ENCODE results near the gene SLC45A3. TPM values are rescaled to one million over a fixed set of nuclear protein-coding genes. Genes with fewer than 3 reads are reported as not detected.
A peak's percentile ranks its signal among the peaks of the same experiment; 100 is the strongest.

SLC45A3 gene
- total RNA-seq, 1 experiment from 2014 or later, result 16.7 TPM

- H4K91ac ChIP-seq (ENCODE audit: insufficient read length, low read depth, low read length), result no peak overlapping the region
- no CpG with 5 or more reads among the region's 2 CpGs for WGBS (ENCODE audit: extremely low coverage, insufficient read length, low lambda C conversion rate)
- no peaks in the 10 kb centered on the region for H3K4me1 Mint-ChIP-seq
- no peak overlapping the region for H3K23ac ChIP-seq (ENCODE audit: insufficient read length, low read depth, low read length)
- H3K27ac Mint-ChIP-seq, result 0 out of 7 replicates have a peak overlapping the region, but pooled peaks of 1 of the 3 experiments have one; percentile 79
- no peak overlapping the region for H4K8ac ChIP-seq (replicated peaks; ENCODE audit: insufficient read length, low read depth, low read length)
- no peak overlapping the region for H3K56ac ChIP-seq (ENCODE audit: insufficient read length, low read depth, low read length)
- no peak overlapping the region for H2BK20ac ChIP-seq (ENCODE audit: low read depth, low read length, poor library complexity, severe bottlenecking)
- no peak overlapping the region for H3K27ac ChIP-seq (ENCODE audit: insufficient read length, low read depth, low read length)
- H3K14ac ChIP-seq (ENCODE audit: insufficient read depth, low read length), result no peak overlapping the region
- no peak for TF ChIP-seq CTCF (conservative IDR thresholded peaks at IDR 0.05)
- no peaks in the 10 kb centered on the region for H4K20me1 ChIP-seq (ENCODE audit: control insufficient read depth, insufficient read depth, insufficient read length)
- H3K9ac ChIP-seq (ENCODE audit: extremely low read depth, insufficient read length, low read length), result no peak overlapping the region
- no peak overlapping the region for H4K5ac ChIP-seq (ENCODE audit: insufficient read length, low read depth, low read length)
- no peak overlapping the region for H2BK5ac ChIP-seq (ENCODE audit: insufficient read length, low read length)
- H3K79me2 ChIP-seq (ENCODE audit: insufficient read depth, low read length), result no peaks in the 10 kb centered on the region
- no peak overlapping the region for H2AK5ac ChIP-seq (ENCODE audit: insufficient read length, low read length)
- no peak overlapping the region for H2AFZ ChIP-seq (ENCODE audit: low read length)
- no peaks in the 10 kb centered on the region for H3K4me1 ChIP-seq (ENCODE audit: insufficient read depth, low read length)
- H3K79me1 ChIP-seq (ENCODE audit: insufficient read depth, low read depth, low read length, poor library complexity, severe bottlenecking), result no peaks in the 10 kb centered on the region
- no peak overlapping the region for H3K4me2 ChIP-seq (ENCODE audit: insufficient read depth, insufficient read length, low read length)
- H3K36me3 Mint-ChIP-seq (ENCODE audit: insufficient read depth in 1 of 3, low read depth in 3 of 3), result peaks cover 25 to 67% (median 57%) of the 10 kb centered on the region in 3 experiments; a peak in 6 of 7 replicates
- no peak overlapping the region for H3K18ac ChIP-seq (ENCODE audit: insufficient read length, low read depth, low read length)
- no peak overlapping the region for H2BK15ac ChIP-seq (ENCODE audit: low read depth, low read length)
- H3K4me3 Mint-ChIP-seq, result no peak overlapping the region
- H3T11ph ChIP-seq (ENCODE audit: low read length), result no peak overlapping the region
- no peaks in the 10 kb centered on the region for H3K9me3 ChIP-seq (ENCODE audit: control insufficient read depth, low read depth, low read length)
- H2BK120ac ChIP-seq (ENCODE audit: low read depth, low read length, poor library complexity, severe bottlenecking), result no peak overlapping the region
- H3K27me3 ChIP-seq (ENCODE audit: insufficient read depth, low read length), result no peaks in the 10 kb centered on the region
- H3K27me3 Mint-ChIP-seq (ENCODE audit: low read depth), result no peaks in the 10 kb centered on the region
- no peaks in the 10 kb centered on the region for H3K23me2 ChIP-seq (ENCODE audit: insufficient read length, low read depth, low read length, poor library complexity, severe bottlenecking)
- H3K4ac ChIP-seq (ENCODE audit: low read depth, low read length), result no peak overlapping the region
- no peaks in the 10 kb centered on the region for H3K9me3 Mint-ChIP-seq
- no peak for DNase-seq
- H2BK12ac ChIP-seq (ENCODE audit: insufficient read length, low read depth, low read length), result no peak overlapping the region
These were observed 66.4 kb downstream of the SLC45A3 start for GRCh38 chr1:205613854-205614412.
